HG03060 (cell line): ENCODE data around the gene HNRNPA2B1.
A peak's percentile ranks its signal among the peaks of the same experiment; 100 is the strongest.

ENCODE experiments used
- ATAC-seq: cut with Tn5 transposase; IDR thresholded peaks from one replicate; pipeline ENCODE4 v1.9.1; 2021; ENCODE audit warnings: low read depth, moderate number of reproducible peaks; ENCODE audit not compliant: unreplicated experiment

HNRNPA2B1 gene

DNA sequence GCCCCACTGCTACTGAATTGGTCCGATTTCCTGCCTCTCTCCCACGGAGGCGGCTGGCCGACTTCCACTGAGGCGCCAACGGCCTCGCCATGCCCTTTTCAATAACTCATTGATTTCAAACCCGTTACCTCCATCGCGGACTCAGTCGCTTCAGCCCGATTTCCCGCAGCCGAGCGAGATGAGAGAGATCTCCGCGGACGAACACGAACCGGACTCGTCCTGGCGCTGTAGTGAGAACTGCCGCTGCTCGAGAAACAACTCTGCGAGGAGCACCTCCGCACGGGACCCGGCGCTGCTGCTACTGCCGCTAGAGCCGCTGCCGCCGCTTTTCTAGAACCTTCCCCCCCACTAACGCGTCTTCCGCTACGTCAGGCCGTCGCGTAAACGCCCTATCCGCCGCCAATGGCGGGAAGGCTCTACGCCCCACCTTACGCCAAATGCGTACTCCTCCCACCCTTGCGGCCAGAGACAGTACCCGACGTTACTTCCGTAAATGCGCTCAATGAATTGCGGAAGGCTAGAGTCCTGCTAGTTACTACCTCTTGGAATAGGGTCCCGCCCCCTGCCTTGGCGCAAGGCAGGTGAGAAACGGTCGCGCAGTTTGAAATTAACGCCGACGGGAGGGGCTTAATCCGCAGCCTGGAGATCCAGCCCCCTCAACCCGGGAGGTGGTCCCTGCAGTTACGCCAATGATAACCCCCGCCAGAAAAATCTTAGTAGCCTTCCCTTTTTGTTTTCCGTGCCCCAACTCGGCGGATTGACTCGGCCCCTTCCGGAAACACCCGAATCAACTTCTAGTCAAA is at the start of gene HNRNPA2B1:
Gene HNRNPA2B1 (minus strand): TSS at position 303 of the 803 bp plus-strand sequence. CDS start 169 bp downstream, at position 134.
- ATAC-seq, result peak; percentile 61

DNA sequence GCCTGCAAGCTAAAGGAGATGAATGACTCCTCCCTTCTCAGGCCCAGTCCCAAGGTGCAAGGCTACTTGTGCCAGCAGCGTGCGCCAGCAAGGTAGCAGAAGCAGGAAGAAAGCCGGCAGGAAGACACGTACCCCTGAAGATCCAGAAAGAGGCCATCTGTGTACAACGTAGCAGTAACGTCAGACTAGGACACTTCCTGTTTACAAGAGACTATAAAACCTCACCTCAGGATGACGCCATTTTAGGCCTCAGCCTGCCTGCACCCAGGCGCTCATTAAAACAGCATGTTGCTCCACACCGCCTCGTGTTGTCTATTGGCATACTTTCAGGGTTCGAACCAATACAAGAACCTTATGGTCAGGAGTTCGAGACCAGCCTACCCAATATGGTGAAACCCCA is 49.7 kb upstream of the HNRNPA2B1 start:
- no peak for ATAC-seq

DNA sequence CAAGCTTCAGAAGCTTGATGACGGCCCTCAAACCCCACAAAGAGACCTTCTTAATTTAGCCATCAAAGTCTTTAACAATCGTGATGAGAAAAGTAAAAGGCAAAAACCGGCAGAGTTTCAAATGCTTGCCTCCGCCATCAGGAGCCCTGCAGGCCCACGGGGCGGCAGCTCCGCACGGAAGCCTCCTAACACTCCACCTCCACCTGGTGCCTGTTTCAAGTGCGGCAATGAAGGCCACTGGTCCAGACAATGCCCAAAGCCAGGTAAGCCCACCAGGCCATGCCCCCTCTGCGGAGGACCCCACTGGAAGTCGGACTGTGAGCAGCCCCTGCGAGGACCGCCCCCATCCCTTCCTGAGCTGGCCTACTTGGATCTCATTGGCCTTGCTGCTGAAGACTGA is 44.6 kb upstream of the HNRNPA2B1 start:
- no peak for ATAC-seq

DNA sequence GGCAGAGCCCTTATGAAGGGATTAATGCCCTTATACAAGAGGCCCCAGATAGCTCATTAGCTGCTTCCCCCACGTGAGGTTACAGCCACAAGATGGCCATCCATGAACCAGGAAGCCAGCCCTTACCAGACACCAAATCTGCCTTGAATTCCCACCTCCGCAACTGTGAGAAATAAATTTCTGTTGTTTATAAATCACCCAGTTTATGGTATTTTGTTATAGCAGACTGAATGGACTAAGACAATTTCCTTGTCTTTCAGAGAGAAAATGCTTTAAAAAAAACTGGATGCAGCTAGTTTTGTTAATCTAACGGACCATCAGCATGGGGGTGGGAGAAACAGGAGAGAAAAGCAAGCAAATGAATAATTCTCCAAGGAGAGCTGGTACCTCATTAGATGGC is 37.5 kb upstream of the HNRNPA2B1 start:
- no peak for ATAC-seq

DNA sequence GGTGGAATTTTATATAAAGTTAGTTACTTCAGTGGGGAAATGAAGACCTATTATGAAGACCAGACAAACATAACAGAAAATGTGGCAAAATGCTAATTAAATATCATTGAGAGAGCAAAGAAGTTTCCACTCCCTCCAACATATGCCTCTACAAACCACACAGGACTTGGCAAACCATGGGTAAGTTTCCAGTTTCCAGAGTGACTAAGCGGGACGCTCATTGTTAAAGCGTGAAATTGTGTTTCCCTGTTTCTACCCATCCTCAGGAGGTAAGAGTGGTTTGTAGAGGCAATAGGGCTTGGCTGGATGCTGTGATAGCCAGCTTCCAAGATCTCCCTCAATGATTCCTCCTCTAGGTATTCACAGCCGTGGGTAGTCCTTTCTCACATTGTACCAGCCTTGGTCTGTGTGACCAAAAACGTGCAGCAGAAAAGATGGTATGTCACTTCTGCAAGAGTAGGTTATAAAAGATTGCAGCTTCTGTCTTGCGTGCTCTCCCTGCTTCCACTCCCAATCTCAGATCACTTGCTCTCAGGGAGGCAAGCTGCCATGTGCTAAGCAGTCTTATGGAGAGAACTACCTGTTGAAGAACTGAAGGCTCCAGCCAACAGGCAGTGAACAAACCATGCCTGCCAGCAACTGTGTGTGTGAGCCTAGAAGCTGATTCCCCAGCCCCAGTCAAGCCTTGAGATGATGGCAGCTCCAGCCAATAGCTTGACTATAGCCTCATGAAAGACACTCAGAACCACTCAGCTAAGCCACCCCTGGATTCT is 36.7 kb upstream of the HNRNPA2B1 start:
- ATAC-seq, result no peak

DNA sequence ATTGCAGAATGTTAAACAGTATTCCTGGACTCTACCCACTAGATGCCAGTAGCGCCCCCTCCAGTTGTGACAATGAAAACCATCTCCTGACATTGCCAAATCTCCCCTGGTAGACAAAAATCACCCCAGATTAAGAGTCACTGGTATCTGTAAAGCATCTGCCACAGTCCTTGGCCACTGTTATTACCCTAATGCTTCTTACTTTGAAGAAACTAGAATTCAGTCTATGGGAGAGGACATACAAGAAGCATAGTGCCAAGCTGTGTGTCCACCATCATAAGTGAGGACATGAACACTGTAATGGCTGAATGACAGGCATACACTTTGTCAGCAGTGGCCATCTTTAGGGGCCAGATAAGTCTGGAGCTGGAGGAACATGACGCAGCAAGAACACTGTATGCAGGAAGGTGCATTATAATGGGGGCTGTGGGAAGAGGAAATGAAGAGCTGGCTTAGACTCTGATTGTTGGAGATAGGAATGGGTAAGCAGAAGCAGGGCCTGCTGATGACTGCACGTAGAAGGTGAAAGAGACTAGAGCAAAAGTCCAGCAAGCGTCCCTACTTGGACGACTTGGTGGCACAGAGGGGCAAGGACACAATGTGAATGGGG is 33.5 kb upstream of the HNRNPA2B1 start:
- no peak for ATAC-seq

DNA sequence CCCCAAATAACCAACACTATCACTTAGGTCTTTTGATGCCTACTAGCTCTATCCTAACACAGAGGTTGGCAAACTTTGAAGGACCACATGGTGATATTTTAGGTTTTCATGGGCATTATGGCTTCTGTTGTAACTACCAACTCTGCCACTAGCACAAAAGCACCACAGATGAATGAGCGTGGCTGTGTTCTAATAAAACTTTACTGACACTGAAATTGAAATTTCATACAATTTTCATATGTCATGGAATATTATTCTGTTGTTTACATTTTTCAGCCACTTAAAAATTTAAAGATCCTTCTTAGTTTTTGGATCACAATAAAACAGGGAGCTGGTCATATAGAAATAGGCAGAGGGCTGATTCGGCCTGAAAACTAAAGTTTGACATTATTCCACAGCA is 27.4 kb upstream of the HNRNPA2B1 start:
- no peak for ATAC-seq

DNA sequence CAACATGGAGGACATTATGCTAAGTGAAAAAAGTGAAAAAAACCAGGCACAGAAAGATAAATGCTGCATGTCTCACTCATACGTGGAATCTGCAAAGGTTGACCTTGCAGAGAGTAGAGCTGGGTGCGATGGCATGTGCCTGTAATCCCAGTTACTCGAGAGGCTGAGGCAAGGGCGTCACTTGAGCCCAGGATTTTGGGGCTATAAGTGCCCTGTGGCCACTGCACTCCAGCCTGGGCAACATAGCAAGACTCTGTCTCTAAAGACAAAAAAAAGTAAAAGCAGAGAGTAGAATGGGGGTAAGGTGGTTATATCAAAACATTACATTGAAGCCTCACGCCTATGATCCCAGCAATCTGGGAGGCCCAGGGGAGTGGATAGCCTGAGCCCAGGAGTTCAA is 23.8 kb upstream of the HNRNPA2B1 start:
- ATAC-seq, result no peak

DNA sequence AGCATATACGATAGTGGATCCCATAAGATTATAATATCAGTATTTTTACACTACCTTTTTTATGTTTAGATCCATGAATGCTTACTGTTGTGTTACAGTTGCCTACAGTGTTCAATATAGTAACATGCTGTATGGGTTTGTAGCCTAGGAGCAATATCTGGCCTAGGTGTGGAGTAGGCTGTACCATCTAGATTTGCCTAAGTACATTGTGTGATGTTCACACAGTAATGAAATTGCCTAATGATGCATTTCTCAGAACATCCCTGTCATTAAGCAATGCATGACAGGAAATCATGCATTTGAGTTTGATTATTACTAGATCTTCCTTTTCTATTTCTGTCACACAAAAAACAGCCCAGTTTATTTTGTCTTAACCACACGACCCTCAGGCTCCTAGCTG is 15.5 kb upstream of the HNRNPA2B1 start:
- ATAC-seq, result no peak

DNA sequence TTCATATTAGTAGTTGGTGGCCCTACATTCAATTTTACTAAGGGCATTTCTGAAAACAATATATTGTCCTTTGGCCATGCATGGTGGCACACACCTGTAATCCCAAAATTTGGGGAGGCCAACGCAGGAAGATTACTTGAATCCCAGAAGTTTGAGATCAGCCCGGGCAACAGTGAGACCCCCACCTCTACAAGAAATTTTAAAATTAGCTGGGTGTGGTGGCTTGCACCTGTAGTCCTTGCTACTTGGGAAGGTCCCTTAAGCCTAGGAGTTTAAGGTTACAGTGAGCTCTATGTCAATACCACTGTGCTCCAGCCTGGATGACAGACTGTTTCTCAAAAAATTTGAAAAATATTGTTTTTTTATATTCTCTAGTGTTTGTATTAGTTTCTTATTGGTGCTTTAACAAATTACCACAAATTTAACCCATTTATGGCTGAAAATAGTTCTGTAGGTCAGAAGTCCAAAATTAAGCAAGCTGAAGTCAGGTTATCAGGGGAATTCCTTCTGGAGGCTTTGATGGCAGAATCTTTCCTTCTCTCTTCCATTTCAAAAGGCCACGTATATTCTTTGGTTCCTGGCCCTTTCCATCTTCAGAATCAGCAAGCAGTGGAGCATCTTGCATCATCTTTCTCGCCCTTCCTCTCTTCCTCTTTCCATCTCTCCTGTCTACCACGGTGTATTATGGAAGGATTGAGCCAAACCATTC is 13.4 kb upstream of the HNRNPA2B1 start:
- ATAC-seq, result no peak

DNA sequence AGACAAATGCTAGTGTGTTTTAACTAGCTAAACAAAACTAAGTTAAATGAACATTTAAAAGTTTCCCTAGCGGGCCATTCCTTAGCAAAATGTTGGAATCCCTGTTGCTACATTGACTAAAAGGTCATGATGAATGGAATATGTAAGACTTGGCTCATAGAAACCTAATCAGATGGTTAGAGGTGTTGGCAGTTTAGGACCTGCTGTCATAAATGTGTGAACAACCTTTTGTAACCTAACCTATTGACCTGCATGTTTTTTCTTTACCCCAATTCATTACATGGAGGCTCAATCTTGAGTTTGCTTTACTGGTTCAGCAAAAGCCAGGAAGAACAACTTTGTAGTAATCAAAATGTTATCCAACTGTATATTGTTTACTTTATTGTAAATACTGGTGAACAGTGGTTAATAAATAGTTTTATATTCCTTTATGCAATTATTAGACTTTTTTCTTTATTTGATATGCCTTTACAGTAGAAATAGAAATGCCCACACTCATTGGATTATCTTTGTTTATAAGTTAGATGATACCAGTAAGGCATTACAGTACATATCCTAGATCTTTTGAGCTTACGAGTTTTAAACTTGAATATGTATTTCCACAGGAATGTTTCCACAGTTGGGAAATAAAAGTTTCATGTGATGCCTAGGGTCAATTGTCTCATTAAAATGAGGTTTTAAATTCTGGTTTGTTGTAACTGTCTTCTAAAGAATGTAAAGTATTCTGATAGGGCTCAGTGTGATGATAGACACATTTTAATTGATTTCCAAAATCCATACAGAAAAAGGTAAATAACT is 12.6 kb upstream of the HNRNPA2B1 start:
- ATAC-seq, result no peak

DNA sequence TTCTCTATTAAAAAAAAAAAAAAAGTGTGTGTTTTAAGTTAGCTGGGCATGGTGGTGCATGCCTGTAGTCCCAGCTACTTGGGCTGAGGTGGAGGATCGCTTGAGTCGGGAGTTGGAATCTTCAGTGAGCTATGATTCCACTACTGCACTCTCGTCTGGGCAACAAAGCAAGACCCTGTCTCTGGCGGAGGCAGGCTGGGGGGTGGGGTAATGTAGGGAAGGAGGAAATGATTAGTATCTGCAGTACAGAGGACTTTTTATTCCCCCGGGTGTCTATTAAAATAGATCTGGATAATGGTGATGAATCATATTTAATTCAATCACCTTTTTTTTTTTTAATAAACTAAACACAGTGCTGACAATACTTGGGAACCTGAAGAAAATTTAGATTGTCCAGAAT is 7.5 kb upstream of the HNRNPA2B1 start:
- no peak for ATAC-seq

DNA sequence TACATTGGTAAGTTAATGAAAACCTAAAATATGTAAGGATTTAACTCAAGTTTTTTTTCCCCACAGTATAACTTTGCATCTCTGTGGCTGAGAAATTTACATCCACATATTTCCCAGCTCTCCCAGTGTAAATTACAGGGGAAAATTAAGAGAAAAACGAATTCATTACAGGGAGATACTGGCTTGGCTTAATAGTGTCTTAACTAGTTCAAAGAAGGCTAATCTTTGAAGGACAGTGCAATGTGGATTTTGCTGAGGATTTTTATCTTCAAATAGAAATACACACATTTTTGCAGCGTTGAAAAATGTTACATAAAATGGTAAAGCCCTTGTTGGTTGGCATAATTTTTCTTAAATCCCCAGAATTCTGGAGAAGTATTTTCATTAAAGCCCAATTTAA is 2.5 kb upstream of the HNRNPA2B1 start:
- no peak for ATAC-seq

DNA sequence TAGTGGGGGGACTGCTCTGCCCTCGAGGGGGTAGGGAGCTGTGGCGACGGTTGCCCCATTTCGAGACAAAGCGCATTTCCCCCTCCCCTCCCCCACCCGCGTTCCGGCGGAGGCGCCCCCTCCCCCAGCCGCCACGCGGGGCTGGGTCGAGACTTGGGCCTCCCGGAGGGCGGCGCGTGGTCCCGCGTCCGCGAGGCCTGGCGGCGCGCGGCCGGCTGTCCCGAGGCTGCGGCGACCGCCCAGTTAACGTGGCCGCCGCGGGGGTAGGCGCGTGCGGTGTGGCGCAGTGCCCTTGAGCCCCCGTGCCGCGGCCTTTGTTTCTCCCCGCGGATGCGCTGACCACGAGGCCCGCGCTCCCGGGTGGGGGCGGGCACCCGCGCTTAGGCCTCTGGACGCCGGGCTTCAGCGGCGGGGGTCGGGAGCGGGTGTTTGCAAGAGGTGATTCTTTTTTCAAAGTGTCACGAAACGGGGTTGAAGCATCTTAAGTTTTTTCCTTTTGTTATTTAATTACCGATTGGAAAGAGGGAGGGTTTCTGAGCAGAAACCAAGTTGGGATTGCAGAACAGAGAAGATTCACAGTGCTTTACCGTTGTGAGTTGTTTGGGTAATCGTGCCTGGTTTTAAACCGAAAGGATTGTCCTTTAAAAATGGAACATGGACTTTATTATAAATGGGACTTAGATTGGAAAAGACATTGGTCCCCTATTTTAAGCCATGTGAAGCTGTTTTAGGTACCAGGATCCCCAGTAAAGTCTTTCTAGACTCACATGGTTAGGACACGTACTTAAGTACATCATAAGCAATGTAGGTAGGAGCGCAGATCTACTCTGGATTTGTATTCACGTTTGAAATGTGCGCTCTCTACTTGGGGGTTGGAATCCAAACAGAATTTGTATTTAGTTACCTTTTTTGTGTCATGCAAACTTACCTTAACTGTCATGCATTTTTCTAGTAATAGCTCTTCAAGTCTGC is 1.8 kb upstream of the HNRNPA2B1 start:
- ATAC-seq, result no peak

DNA sequence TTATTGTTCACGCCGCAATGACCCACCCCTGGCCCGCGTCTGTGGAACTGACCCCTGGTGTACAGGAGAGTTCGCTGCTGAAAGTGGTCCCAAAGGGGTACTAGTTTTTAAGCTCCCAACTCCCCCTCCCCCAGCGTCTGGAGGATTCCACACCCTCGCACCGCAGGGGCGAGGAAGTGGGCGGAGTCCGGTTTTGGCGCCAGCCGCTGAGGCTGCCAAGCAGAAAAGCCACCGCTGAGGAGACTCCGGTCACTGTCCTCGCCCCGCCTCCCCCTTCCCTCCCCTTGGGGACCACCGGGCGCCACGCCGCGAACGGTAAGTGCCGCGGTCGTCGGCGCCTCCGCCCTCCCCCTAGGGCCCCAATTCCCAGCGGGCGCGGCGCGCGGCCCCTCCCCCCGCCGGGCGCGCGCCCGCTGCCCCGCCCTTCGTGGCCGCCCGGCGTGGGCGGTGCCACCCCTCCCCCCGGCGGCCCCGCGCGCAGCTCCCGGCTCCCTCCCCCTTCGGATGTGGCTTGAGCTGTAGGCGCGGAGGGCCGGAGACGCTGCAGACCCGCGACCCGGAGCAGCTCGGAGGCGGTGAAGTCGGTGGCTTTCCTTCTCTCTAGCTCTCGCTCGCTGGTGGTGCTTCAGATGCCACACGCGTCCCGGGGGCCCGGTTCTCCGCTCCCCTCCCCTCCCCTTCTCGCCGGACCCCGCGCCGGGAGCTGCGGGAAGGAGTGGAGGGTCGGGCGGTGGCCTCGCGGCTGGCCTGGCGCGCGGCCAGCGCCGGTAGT is 887 bp upstream of the HNRNPA2B1 start, which contains the start of gene CBX3:
Gene CBX3 (plus strand): TSS at position 499 of the 772 bp plus-strand sequence. CDS start 1,254 bp downstream, outside the sequence.
- peak; percentile 24 for ATAC-seq

DNA sequence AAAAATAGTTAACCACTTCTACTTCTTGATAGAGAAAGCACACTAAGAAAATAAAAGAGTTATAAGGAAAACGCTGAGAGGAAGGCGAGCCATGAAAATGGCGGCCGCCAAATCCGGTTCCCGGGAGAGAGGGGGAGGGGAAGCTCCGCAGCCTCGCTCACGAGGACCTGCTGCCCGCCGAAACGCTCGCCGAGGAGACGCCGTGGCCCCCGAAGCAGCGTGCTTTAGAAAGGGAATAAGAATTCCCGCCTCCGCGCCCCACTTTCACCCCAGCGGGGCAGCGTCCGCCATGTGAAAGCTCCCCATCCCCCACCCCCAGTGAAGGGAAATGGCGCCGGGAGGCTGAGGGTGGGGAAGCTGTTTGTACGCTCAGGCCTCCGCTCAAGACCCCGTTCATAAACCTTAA is 505 bp downstream of the HNRNPA2B1 start:
- ATAC-seq, result peak; percentile 1

DNA sequence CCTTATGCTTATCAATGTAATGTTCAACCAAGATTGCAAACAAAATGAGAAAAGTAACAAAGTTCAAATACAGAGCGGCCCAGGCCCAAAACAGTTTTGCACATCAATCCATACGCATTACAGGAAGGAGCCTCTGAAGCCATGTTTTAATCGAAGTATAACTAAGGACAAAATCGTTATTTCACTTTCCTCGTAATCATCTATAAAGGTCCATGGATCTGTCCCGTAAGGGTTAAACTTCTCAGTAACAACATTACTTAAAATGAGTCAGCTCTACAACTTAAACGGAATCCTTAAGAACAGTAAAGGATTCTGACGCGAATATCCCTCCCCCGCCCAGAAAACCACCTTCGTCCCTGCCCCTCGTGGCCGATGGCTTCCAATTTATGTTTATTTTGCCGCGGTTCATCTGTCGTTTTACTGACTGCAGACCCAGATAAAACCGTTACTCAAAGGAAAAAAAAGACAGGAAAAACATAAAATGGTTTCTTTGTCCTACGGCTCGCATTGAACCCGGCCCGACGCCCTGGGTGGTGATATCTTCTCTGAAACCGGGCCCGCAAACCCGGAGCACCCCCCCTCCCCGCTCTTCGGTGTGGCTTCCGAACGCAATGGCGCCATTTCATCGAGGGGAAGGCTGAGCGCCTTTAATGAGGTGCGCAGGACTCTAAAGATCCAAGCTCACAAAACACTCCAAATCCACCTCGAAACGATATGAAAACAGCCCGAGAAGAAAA is 1.1 kb downstream of the HNRNPA2B1 start:
- ATAC-seq, result no peak
